CD8-positive, alpha-beta memory T cell (primary cell): ENCODE measurements around the gene GPR37. TPM values are rescaled to one million over a fixed set of nuclear protein-coding genes. Genes with fewer than 3 reads are reported as not detected.

ENCODE experiments used
- CTCF ChIA-PET: fragments of 350-600 bp; sonication (Branson Sonifier 250); formaldehyde crosslinking; loops from one replicate; lab custom pipeline; 2021; ENCODE audit warnings: antibody characterized with exemption; lab: Charles Lee
- POLR2A ChIA-PET: fragments of 350-600 bp; sonication (Branson Sonifier 250); formaldehyde crosslinking; loops from one replicate; lab custom pipeline; 2021; ENCODE audit warnings: antibody characterized with exemption; lab: Charles Lee
- DNase-seq, 5 donors: peaks; one replicate each; pipeline versions ENCODE4 v3.0.0 to v3.0.0-alpha.2; 2020 to 2022; ENCODE audit warnings: mixed read lengths in 1 of 5
- H3K27ac ChIP-seq: one replicate; pipeline ENCODE4 v1.7.0; 2013; ENCODE audit warnings: low read depth, mild to moderate bottlenecking, low read length, moderate library complexity
- H3K27me3 ChIP-seq: 2 replicates; pipeline ENCODE4 v1.7.0; 2013; ENCODE audit warnings: low read length, mild to moderate bottlenecking; ENCODE audit not compliant: insufficient read depth, poor library complexity, severe bottlenecking
- H3K36me3 ChIP-seq: 2 replicates; pipeline ENCODE4 v1.7.0; 2013; ENCODE audit warnings: mild to moderate bottlenecking, low read length, moderate library complexity; ENCODE audit not compliant: insufficient read depth
- H3K4me1 ChIP-seq: 2 replicates; pipeline ENCODE4 v1.7.0; 2013; ENCODE audit warnings: mild to moderate bottlenecking, low read length, moderate library complexity; ENCODE audit not compliant: insufficient read depth
- H3K4me3 ChIP-seq: 2 replicates; pipeline ENCODE4 v1.7.0; 2013; ENCODE audit warnings: mild to moderate bottlenecking, low read length
- H3K9me3 ChIP-seq: 2 replicates; pipeline ENCODE4 v1.7.0; 2013; ENCODE audit warnings: mild to moderate bottlenecking, low read length
- H3K27ac Mint-ChIP-seq, 8 donors: one replicate each; pipeline ENCODE4 v1.8.0; 2020 to 2021; ENCODE audit warnings: mixed read lengths in 8 of 8, mild to moderate bottlenecking in 6 of 8, inconsistent platforms in 3 of 8, moderate library complexity in 3 of 8
- H3K27me3 Mint-ChIP-seq, 2 donors: one replicate each; pipeline ENCODE4 v1.8.0; 2020 to 2021; ENCODE audit warnings: mixed read lengths in 2 of 2, mild to moderate bottlenecking in 1 of 2, moderate library complexity in 1 of 2
- H3K36me3 Mint-ChIP-seq, 3 donors: one replicate each; pipeline ENCODE4 v1.8.0; 2020 to 2021; ENCODE audit warnings: mixed read lengths in 3 of 3, inconsistent platforms in 1 of 3, mild to moderate bottlenecking in 1 of 3
- H3K4me1 Mint-ChIP-seq, 3 donors: one replicate each; pipeline ENCODE4 v1.8.0; 2020 to 2021; ENCODE audit warnings: mixed read lengths in 3 of 3, inconsistent platforms in 1 of 3, mild to moderate bottlenecking in 1 of 3
- H3K4me3 Mint-ChIP-seq, 7 donors: one replicate each; pipeline ENCODE4 v1.8.0; 2020 to 2021; ENCODE audit warnings: mixed read lengths in 7 of 7, mild to moderate bottlenecking in 6 of 7, moderate library complexity in 4 of 7, inconsistent platforms in 2 of 7
- H3K9me3 Mint-ChIP-seq, 5 donors: one replicate each; pipeline ENCODE4 v1.8.0; 2020 to 2022; ENCODE audit warnings: mixed read lengths in 5 of 5, mild to moderate bottlenecking in 3 of 5, moderate library complexity in 2 of 5, inconsistent platforms in 1 of 5
- polyA plus RNA-seq: library from polyadenylated mRNA; unstranded; fragments of 300-500 nt; fragmentation: Illumina TruSeq; gene quantifications from one replicate; pipeline ENCODE4 v1.2.3, GENCODE V29; 2021
- total RNA-seq, 2 experiments: library from RNA; stranded (reverse); gene quantifications; one replicate each; pipeline ENCODE4 v1.2.3, GENCODE V29; 2021

The GPR37 gene
- total and polyA plus RNA-seq, 3 experiments from 2014 or later: not detected

GRCh38 chr7:124718032-124718766 lies 47.4 kb downstream of the GPR37 start:
- no peak overlapping the region for H3K4me3 ChIP-seq
- H3K27ac Mint-ChIP-seq: no peak overlapping the region
- ChIA-PET CTCF (no interaction called here), POLR2A (no interaction called here)
- H3K4me3 Mint-ChIP-seq: no peak overlapping the region
- H3K27ac ChIP-seq: no peak overlapping the region
- H3K9me3 ChIP-seq: no peaks in the 10 kb centered on the region
- no peaks in the 10 kb centered on the region for H3K4me1 Mint-ChIP-seq
- H3K36me3 Mint-ChIP-seq: no peaks in the 10 kb centered on the region
- DNase-seq: no peak
- no peaks in the 10 kb centered on the region for H3K36me3 ChIP-seq
- H3K27me3 ChIP-seq: no peaks in the 10 kb centered on the region
- peaks cover 0 to 10% (median 6%) of the 10 kb centered on the region in 5 donors for H3K9me3 Mint-ChIP-seq
- H3K4me1 ChIP-seq: no peaks in the 10 kb centered on the region
- no peaks in the 10 kb centered on the region for H3K27me3 Mint-ChIP-seq

GRCh38 chr7:124716894-124717293 lies 48.7 kb downstream of the GPR37 start:
- H3K27me3 ChIP-seq: no peaks in the 10 kb centered on the region
- H3K27me3 Mint-ChIP-seq: no peaks in the 10 kb centered on the region
- H3K36me3 ChIP-seq: no peaks in the 10 kb centered on the region
- H3K27ac ChIP-seq: no peak overlapping the region
- peak overlapping the region in 1 of 7 donors; percentile 7 for H3K4me3 Mint-ChIP-seq
- no peak for DNase-seq
- POLR2A ChIA-PET: no interaction called here
- no peaks in the 10 kb centered on the region for H3K4me1 Mint-ChIP-seq
- no peak overlapping the region for H3K27ac Mint-ChIP-seq
- CTCF ChIA-PET: no interaction called here
- no peaks in the 10 kb centered on the region for H3K9me3 ChIP-seq
- no peaks in the 10 kb centered on the region for H3K36me3 Mint-ChIP-seq
- H3K4me3 ChIP-seq: no peak overlapping the region
- peaks cover 0 to 10% (median 6%) of the 10 kb centered on the region in 5 donors for H3K9me3 Mint-ChIP-seq
- no peaks in the 10 kb centered on the region for H3K4me1 ChIP-seq

GRCh38 chr7:124713086-124713485 lies 52.5 kb downstream of the GPR37 start:
- Mint-ChIP-seq H3K4me3 (no peak overlapping the region), H3K27ac (no peak overlapping the region), H3K4me1 (no peaks in the 10 kb centered on the region), H3K9me3 (peaks cover 5 to 19% (median 13%) of the 10 kb centered on the region in 5 donors), H3K36me3 (no peaks in the 10 kb centered on the region), H3K27me3 (no peaks in the 10 kb centered on the region)
- DNase-seq: no peak
- Histone ChIP-seq H3K36me3 (no peaks in the 10 kb centered on the region), H3K4me1 (no peaks in the 10 kb centered on the region), H3K9me3 (no peaks in the 10 kb centered on the region), H3K27ac (no peak overlapping the region), H3K27me3 (no peaks in the 10 kb centered on the region), H3K4me3 (no peak overlapping the region)
- ChIA-PET POLR2A (no interaction called here), CTCF (no interaction called here)

GRCh38 chr7:124712017-124712416 lies 53.6 kb downstream of the GPR37 start:
- Mint-ChIP-seq H3K27ac (no peak overlapping the region), H3K36me3 (no peaks in the 10 kb centered on the region), H3K4me1 (no peaks in the 10 kb centered on the region), H3K27me3 (no peaks in the 10 kb centered on the region), H3K9me3 (peaks cover 15 to 28% (median 23%) of the 10 kb centered on the region in 5 donors), H3K4me3 (no peak overlapping the region)
- POLR2A ChIA-PET: no interaction called here
- no peaks in the 10 kb centered on the region for H3K4me1 ChIP-seq
- H3K27ac ChIP-seq: no peak overlapping the region
- H3K36me3 ChIP-seq: no peaks in the 10 kb centered on the region
- no peaks in the 10 kb centered on the region for H3K27me3 ChIP-seq
- CTCF ChIA-PET: no interaction called here
- no peak overlapping the region for H3K4me3 ChIP-seq
- DNase-seq: no peak
- H3K9me3 ChIP-seq: no peaks in the 10 kb centered on the region

- H3K27ac ChIP-seq: no peak overlapping the region
- Mint-ChIP-seq H3K4me3 (no peak overlapping the region), H3K36me3 (no peaks in the 10 kb centered on the region), H3K4me1 (no peaks in the 10 kb centered on the region), H3K27me3 (no peaks in the 10 kb centered on the region), H3K9me3 (peaks cover 5 to 8% (median 7%) of the 10 kb centered on the region in 5 donors), H3K27ac (no peak overlapping the region)
- no peaks in the 10 kb centered on the region for H3K4me1 ChIP-seq
- no peak for DNase-seq
- ChIA-PET POLR2A (no interaction called here), CTCF (no interaction called here)
- no peaks in the 10 kb centered on the region for H3K9me3 ChIP-seq
- no peaks in the 10 kb centered on the region for H3K27me3 ChIP-seq
- H3K4me3 ChIP-seq: no peak overlapping the region
- no peaks in the 10 kb centered on the region for H3K36me3 ChIP-seq
Measured at GRCh38 chr7:124702385-124702784, 63.2 kb downstream of the GPR37 start.

- no peak overlapping the region for H3K27ac Mint-ChIP-seq
- no peaks in the 10 kb centered on the region for H3K27me3 Mint-ChIP-seq
- ChIA-PET CTCF (no interaction called here), POLR2A (no interaction called here)
- Histone ChIP-seq H3K36me3 (no peaks in the 10 kb centered on the region), H3K4me3 (no peak overlapping the region), H3K27me3 (no peaks in the 10 kb centered on the region), H3K27ac (no peak overlapping the region), H3K4me1 (no peaks in the 10 kb centered on the region), H3K9me3 (no peaks in the 10 kb centered on the region)
- no peaks in the 10 kb centered on the region for H3K36me3 Mint-ChIP-seq
- H3K4me1 Mint-ChIP-seq: no peaks in the 10 kb centered on the region
- H3K9me3 Mint-ChIP-seq: peaks cover under 1 to 5% (median 3%) of the 10 kb centered on the region in 5 donors
- DNase-seq: no peak
- no peak overlapping the region for H3K4me3 Mint-ChIP-seq
Measured at GRCh38 chr7:124701955-124702354, 63.6 kb downstream of the GPR37 start.

- H3K4me1 Mint-ChIP-seq: no peaks in the 10 kb centered on the region
- H3K4me3 Mint-ChIP-seq: no peak overlapping the region
- H3K27me3 Mint-ChIP-seq: no peaks in the 10 kb centered on the region
- H3K27ac ChIP-seq: no peak overlapping the region
- H3K9me3 ChIP-seq: no peaks in the 10 kb centered on the region
- H3K36me3 Mint-ChIP-seq: no peaks in the 10 kb centered on the region
- no peaks in the 10 kb centered on the region for H3K36me3 ChIP-seq
- H3K4me3 ChIP-seq: no peak overlapping the region
- H3K4me1 ChIP-seq: no peaks in the 10 kb centered on the region
- POLR2A ChIA-PET: no interaction called here
- no peak overlapping the region for H3K27ac Mint-ChIP-seq
- no peak for DNase-seq
- no peaks in the 10 kb centered on the region for H3K27me3 ChIP-seq
- H3K9me3 Mint-ChIP-seq: peaks cover 0 to 5% (median 3%) of the 10 kb centered on the region in 5 donors
- CTCF ChIA-PET: no interaction called here
Measured at GRCh38 chr7:124700655-124701054, 64.9 kb downstream of the GPR37 start.

GRCh38 chr7:124698964-124699363 lies 66.6 kb downstream of the GPR37 start:
- ChIA-PET CTCF (no interaction called here), POLR2A (no interaction called here)
- Histone ChIP-seq H3K36me3 (no peaks in the 10 kb centered on the region), H3K27me3 (no peaks in the 10 kb centered on the region), H3K4me3 (no peak overlapping the region), H3K27ac (no peak overlapping the region), H3K4me1 (no peaks in the 10 kb centered on the region), H3K9me3 (no peaks in the 10 kb centered on the region)
- Mint-ChIP-seq H3K4me1 (no peaks in the 10 kb centered on the region), H3K4me3 (no peak overlapping the region), H3K27me3 (no peaks in the 10 kb centered on the region), H3K27ac (no peak overlapping the region), H3K36me3 (no peaks in the 10 kb centered on the region), H3K9me3 (peaks cover 0 to 3% (median 3%) of the 10 kb centered on the region in 5 donors)
- no peak for DNase-seq
